HG02981 (cell line): ENCODE results near the gene KRTAP12-1.

Source experiments
- ATAC-seq: cut with Tn5 transposase; IDR thresholded peaks from one replicate; pipeline ENCODE4 v1.9.1; 2021; ENCODE audit warnings: mild to moderate bottlenecking, moderate library complexity; ENCODE audit not compliant: unreplicated experiment

The KRTAP12-1 gene

GRCh38 chr21:44711327-44712202, 29.6 kb upstream of the KRTAP12-1 start, which contains the start of gene TSPEAR:
Gene TSPEAR (minus strand): TSS chr21:44711572. CDS start chr21:44711514, 58 bp downstream.
- no peak for ATAC-seq

- ATAC-seq, result no peak
Measured at GRCh38 chr21:44710756-44711326, 28.9 kb upstream of the KRTAP12-1 start.

- no peak for ATAC-seq
Measured at GRCh38 chr21:44710294-44710665, 28.3 kb upstream of the KRTAP12-1 start.

- no peak for ATAC-seq
Measured at GRCh38 chr21:44709426-44710293, 27.7 kb upstream of the KRTAP12-1 start.

- no peak for ATAC-seq
Measured at GRCh38 chr21:44708866-44709425, 27.0 kb upstream of the KRTAP12-1 start.

- no peak for ATAC-seq
Measured at GRCh38 chr21:44708213-44708865, 26.4 kb upstream of the KRTAP12-1 start.

GRCh38 chr21:44706706-44707581, 25.0 kb upstream of the KRTAP12-1 start:
- ATAC-seq, result no peak

GRCh38 chr21:44706026-44706705, 24.2 kb upstream of the KRTAP12-1 start:
- no peak for ATAC-seq

GRCh38 chr21:44704636-44705001, 22.7 kb upstream of the KRTAP12-1 start:
- ATAC-seq, result no peak

GRCh38 chr21:44703731-44704635, 22.0 kb upstream of the KRTAP12-1 start:
- ATAC-seq, result no peak

- ATAC-seq, result no peak
Measured at GRCh38 chr21:44702973-44703730, 21.2 kb upstream of the KRTAP12-1 start.

GRCh38 chr21:44702111-44702972, 20.4 kb upstream of the KRTAP12-1 start:
- no peak for ATAC-seq

GRCh38 chr21:44701541-44701940, 19.6 kb upstream of the KRTAP12-1 start:
- ATAC-seq, result no peak

GRCh38 chr21:44701023-44701400, 19.0 kb upstream of the KRTAP12-1 start:
- ATAC-seq, result no peak

- no peak for ATAC-seq
Measured at GRCh38 chr21:44700101-44701022, 18.4 kb upstream of the KRTAP12-1 start.
